GM12872 (cell line): ENCODE data around the gene KLHL26.

Experiments
- CTCF ChIP-seq: IDR thresholded peaks from 3 replicates; pipeline ENCODE4 v1.5.1; 2011; ENCODE audit warnings: low read depth, mild to moderate bottlenecking, low read length, moderate library complexity; ENCODE audit not compliant: insufficient read depth

Gene KLHL26

GRCh38 chr19:18655173-18655844, 18.5 kb downstream of the KLHL26 start:
- TF ChIP-seq CTCF = no peak

DNA sequence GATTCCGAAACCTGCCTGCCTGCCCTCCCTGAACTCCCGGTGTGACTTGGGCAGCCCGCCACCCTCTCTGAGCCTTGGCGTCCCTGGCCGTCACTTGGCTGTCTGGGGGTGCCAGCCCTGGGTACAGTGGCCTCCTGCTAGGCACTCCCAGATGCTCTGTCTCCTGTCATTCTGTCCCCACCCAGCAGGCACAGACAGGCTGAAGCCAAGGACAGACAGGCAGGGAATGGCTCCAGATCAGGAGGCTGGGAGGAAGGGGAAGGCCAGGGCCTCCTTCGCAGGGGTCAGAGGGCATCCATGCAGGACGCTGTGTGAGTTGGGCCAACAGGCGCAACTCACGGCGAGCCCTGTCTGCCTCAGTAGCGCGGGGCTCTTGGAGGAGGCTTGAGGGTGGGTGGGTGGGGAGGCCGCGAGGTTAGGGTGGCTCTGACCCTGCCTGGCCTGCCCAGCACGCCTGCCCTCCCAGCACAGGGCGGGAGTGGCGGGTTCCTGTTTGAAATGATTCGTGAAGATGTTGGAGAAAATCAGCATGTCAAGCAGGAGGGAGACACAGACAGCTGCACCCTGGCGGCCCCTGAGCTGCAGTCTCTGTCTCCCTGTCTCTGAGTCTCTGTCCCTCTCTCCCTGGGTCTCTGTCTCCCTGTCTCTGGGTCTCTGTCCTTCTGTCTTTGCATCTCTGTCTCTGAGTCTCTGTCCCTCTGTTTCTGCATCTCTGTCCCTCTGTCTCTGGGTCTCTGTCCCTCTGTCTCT, 19.7 kb downstream of the KLHL26 start:
- TF ChIP-seq CTCF = no peak

DNA sequence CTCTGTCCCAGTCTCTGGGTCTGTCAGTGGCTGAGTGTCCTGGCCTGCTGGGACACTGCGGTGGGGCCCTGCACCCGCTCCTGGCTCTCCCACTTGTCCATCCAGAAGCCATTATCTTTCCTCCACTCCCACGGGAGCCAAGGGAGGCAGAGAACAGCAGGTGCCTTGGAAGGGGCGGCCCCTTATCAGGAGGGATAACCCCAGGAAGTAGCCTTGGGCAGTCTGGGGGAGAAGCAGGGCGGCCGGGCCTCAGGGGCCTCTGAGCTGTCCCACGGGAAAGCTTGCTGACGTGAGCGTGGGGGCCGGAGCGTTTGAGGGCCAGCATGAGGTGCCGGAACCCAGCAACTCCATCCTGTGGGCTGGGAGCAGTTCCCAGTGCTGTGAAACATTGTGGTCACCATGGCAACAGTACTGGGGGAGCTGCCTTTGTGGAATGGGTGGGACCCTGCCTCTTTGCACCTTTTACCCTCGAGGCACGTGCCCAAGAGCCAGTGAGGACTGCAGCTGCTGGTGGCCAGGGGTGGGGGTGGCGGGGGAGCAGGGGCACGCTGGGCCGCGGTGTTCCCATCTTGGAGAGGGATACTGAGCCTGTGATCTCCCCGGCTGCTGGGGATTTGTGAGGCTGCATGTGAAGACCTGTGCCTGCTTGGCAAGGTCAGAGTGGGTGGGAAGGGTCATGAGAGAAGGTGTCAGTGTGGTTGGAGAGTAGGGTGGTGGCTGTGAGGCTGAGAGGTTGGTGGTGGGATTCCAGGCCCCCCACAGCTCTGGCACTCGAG, 20.9 kb downstream of the KLHL26 start:
- TF ChIP-seq CTCF = no peak

- TF ChIP-seq CTCF = no peak
Observed at GRCh38 chr19:18658366-18658855, 21.6 kb downstream of the KLHL26 start.

GRCh38 chr19:18659281-18660050, 22.6 kb downstream of the KLHL26 start:
- TF ChIP-seq CTCF = no peak

- TF ChIP-seq CTCF = no peak
Observed at GRCh38 chr19:18660051-18660910, 23.5 kb downstream of the KLHL26 start.
